Measurements from ENCODE around the gene HAUS7. TPM values are rescaled to one million over a fixed set of nuclear protein-coding genes. Genes with fewer than 3 reads are reported as not detected.

Gene HAUS7
- total RNA-seq, 1 experiment from 2014 or later, result 28.9 TPM

DNA sequence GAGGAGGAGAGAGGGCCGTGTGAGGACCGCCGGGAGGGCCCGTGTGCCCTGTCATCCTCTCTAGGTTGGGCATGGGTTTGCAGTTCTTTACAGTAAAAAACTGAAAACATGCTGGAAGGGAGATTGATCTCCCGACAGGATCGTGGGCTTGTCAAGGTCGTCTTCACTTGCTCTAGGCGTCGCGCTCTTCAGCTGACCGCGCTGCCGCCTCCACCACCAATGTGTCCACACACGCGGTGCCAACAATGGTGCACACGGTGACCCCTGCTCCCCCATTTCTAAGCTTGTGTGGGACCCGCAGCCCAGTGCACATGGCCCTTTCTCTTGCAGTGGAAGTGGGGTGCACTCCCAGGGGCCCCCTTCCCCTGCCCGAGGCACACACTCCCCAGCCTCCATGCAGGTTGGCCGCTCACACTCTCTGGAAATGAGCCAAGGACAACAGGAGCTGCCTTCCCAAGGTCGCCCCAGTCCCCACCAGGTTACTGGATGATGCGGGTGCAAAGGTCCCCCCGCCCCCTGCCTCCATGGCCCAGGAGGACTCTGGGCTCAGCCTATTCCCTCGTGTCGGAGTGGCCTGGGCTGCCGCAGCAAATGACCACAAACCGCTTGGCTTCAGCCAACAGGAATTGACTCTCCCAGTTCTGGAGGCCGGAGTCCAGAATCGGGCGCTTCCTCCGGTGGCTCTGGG, 60.8 kb downstream of the HAUS7 start:
- Histone ChIP-seq H3K27me3 (ENCODE audit: insufficient read depth, low read length) (no peaks in the 10 kb centered on the region), H3K9ac (ENCODE audit: low read length) (no peak overlapping the region), H4K20me1 (ENCODE audit: insufficient read depth) (no peaks in the 10 kb centered on the region), H3K9me3 (ENCODE audit: control insufficient read depth in 1 of 2, insufficient read depth in 1 of 2, low read depth in 1 of 2, low read length in 2 of 2) (no peaks in the 10 kb centered on the region), H2AFZ (ENCODE audit: low read depth, low read length, poor library complexity, severe bottlenecking) (no peak overlapping the region), H3K4me1 (ENCODE audit: control insufficient read depth in 1 of 2, insufficient read depth in 2 of 2, low read length in 2 of 2) (no peaks in the 10 kb centered on the region), H3K27ac (ENCODE audit: low read depth, low read length) (no peak overlapping the region), H3K4me3 (replicated peaks in 1 of 2; ENCODE audit: low read depth in 1 of 2, low read length in 2 of 2) (no peak overlapping the region), H3K79me2 (ENCODE audit: insufficient read depth, low read length) (no peaks in the 10 kb centered on the region), H3K9me2 (ENCODE audit: insufficient read depth) (no peaks in the 10 kb centered on the region), H3K36me3 (ENCODE audit: control insufficient read depth in 1 of 2, insufficient read depth in 2 of 2, low read length in 2 of 2) (no peaks in the 10 kb centered on the region), H3K4me2 (ENCODE audit: low read length) (no peak overlapping the region)
- no peak for DNase-seq (ENCODE audit: low read depth, low spot score)
- BruUV-seq (replicated peaks), result no TSS peak
- POLR2A ChIA-PET, result no interaction called here
- TF ChIP-seq ELF1 (IDR thresholded peaks at IDR 0.05; ENCODE audit: borderline replicate concordance, low read depth), result no peak
- RAD21 ChIA-PET (ENCODE audit: low non-redundant PET in 1 of 2, low total read pairs in 2 of 2, uncharacterized antibody in 2 of 2, unreplicated experiment in 2 of 2), result no interaction called here
- CTCF ChIA-PET, result no interaction called here
- no peak for ATAC-seq
- intact Hi-C loops (cut with micrococcal nuclease), result no loop called here

DNA sequence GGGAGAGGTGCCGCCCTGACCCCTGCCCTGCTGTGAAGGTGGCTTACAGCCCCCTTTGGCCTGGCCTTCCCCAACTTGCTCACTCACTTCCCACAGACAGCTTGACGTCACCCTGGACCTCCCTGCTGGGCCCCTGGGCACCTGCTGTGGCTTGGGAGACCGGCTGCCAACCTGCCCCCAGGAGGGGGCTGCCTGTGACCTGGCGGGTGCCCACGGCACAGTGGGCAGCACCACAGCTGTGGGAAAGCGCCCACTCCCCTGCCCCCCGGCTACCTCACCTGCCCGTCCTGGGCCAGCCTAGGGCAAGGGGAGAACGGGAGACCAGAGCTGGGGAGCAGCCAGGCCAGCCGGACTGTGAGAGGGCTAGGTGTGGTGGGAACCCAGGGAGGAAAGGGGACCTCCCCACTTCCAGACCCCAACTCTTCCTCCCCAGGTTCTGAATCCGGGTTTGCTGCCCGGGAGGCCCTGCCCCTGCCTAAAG, 61.5 kb downstream of the HAUS7 start:
- no peaks in the 10 kb centered on the region for H3K9me3 ChIP-seq (ENCODE audit: control insufficient read depth in 1 of 2, insufficient read depth in 1 of 2, low read depth in 1 of 2, low read length in 2 of 2)
- no peaks in the 10 kb centered on the region for H4K20me1 ChIP-seq (ENCODE audit: insufficient read depth)
- no peak overlapping the region for H3K4me2 ChIP-seq (ENCODE audit: low read length)
- TF ChIP-seq TCF7L2 (IDR thresholded peaks at IDR 0.05; ENCODE audit: borderline replicate concordance, extremely low read depth, insufficient read depth, insufficient read length) (no peak), EGR1 (IDR thresholded peaks at IDR 0.05; ENCODE audit: low read depth) (no peak), SIN3A (IDR thresholded peaks at IDR 0.05; ENCODE audit: low read depth) (no peak), ELF1 (IDR thresholded peaks at IDR 0.05; ENCODE audit: borderline replicate concordance, low read depth) (no peak), EZH2 (IDR thresholded peaks at IDR 0.05) (no peak), POLR2AphosphoS5 (IDR thresholded peaks at IDR 0.05; ENCODE audit: low read depth, low read length) (no peak), CEBPB (IDR thresholded peaks at IDR 0.05; ENCODE audit: low read depth) (no peak), CBX3 (IDR thresholded peaks at IDR 0.05; ENCODE audit: low read depth) (no peak)
- no peaks in the 10 kb centered on the region for H3K79me2 ChIP-seq (ENCODE audit: insufficient read depth, low read length)
- H2AFZ ChIP-seq (ENCODE audit: low read depth, low read length, poor library complexity, severe bottlenecking), result no peak overlapping the region
- RAD21 ChIA-PET (ENCODE audit: low non-redundant PET in 1 of 2, low total read pairs in 2 of 2, uncharacterized antibody in 2 of 2, unreplicated experiment in 2 of 2), result no interaction called here
- ATAC-seq, result no peak
- no peak overlapping the region for H3K4me3 ChIP-seq (replicated peaks in 1 of 2; ENCODE audit: low read depth in 1 of 2, low read length in 2 of 2)
- H3K27ac ChIP-seq (ENCODE audit: low read depth, low read length), result no peak overlapping the region
- BruUV-seq (replicated peaks), result no TSS peak
- no peaks in the 10 kb centered on the region for H3K36me3 ChIP-seq (ENCODE audit: control insufficient read depth in 1 of 2, insufficient read depth in 2 of 2, low read length in 2 of 2)
- no peak for DNase-seq (ENCODE audit: low read depth, low spot score)
- CTCF ChIA-PET, result no interaction called here
- no peaks in the 10 kb centered on the region for H3K4me1 ChIP-seq (ENCODE audit: control insufficient read depth in 1 of 2, insufficient read depth in 2 of 2, low read length in 2 of 2)
- H3K9me2 ChIP-seq (ENCODE audit: insufficient read depth), result no peaks in the 10 kb centered on the region
- POLR2A ChIA-PET, result no interaction called here
- no peaks in the 10 kb centered on the region for H3K27me3 ChIP-seq (ENCODE audit: insufficient read depth, low read length)
- intact Hi-C loops (cut with micrococcal nuclease), result no loop called here
- H3K9ac ChIP-seq (ENCODE audit: low read length), result no peak overlapping the region

Data from HCT116 (cell line).